Endothelial cell of umbilical vein (primary cell): ENCODE results near the gene WASF3. TPM values are rescaled to one million over a fixed set of nuclear protein-coding genes. Genes with fewer than 3 reads are reported as not detected.

Experiments used
- BruUV-seq: library from RNA; stranded (reverse); fragments of 400-500 nt; replicated peaks from 2 replicates; lab custom pipeline; 2021; lab: Mats Ljungman, UMichigan
- CTCF ChIA-PET: fragments of 300-600, 350-600 bp; sonication (Branson Sonifier 250); formaldehyde crosslinking; loops from one replicate; lab custom pipeline; 2021; ENCODE audit warnings: antibody characterized with exemption, inconsistent platforms; lab: Charles Lee
- POLR2A ChIA-PET: fragments of 300-600, 350-600 bp; sonication (Branson Sonifier 250); formaldehyde crosslinking; loops from one replicate; lab custom pipeline; 2021; ENCODE audit warnings: antibody characterized with exemption, inconsistent platforms; lab: Charles Lee
- DNase-seq: peaks from one replicate; pipeline ENCODE4 v3.0.0-alpha.2; 2011; ENCODE audit warnings: low read depth, low spot score
- FAIRE-seq: peaks from 2 replicates; lab custom pipeline; 2011; peaks lifted over from hg19 to GRCh38; lab: Jason Lieb, UNC
- H2AFZ ChIP-seq: 2 replicates; pipeline ENCODE4 v1.6.0; 2012; ENCODE audit warnings: low read depth, low read length, control low read depth, inconsistent platforms
- H3K27ac ChIP-seq: 2 replicates; pipeline ENCODE4 v1.5.1; 2011; ENCODE audit warnings: low read depth, mild to moderate bottlenecking, control low read depth, low read length, moderate library complexity; ENCODE audit not compliant: insufficient read depth
- H3K27me3 ChIP-seq, 2 experiments: 2 replicates each; pipeline versions ENCODE4 v1.6.0 to v1.6.1; 2011; ENCODE audit warnings: low read length in 2 of 2, mixed read lengths in 1 of 2; ENCODE audit not compliant: control insufficient read depth in 2 of 2, insufficient read depth in 2 of 2
- H3K36me3 ChIP-seq, 2 experiments: 2 replicates in 1 of 2; 3 replicates in 1 of 2; pipeline ENCODE4 v1.5.1; 2011; ENCODE audit warnings: low read length in 2 of 2, mild to moderate bottlenecking in 1 of 2, moderate library complexity in 1 of 2; ENCODE audit not compliant: control insufficient read depth in 2 of 2, insufficient read depth in 2 of 2; ENCODE audit errors: extremely low read depth in 1 of 2
- H3K4me1 ChIP-seq: 3 replicates; pipeline ENCODE4 v1.5.1; 2011; ENCODE audit warnings: mild to moderate bottlenecking, low read length; ENCODE audit not compliant: control insufficient read depth, insufficient read depth; ENCODE audit errors: extremely low read depth
- H3K4me2 ChIP-seq: 2 replicates; pipeline ENCODE4 v1.6.1; 2011; ENCODE audit warnings: low read length, control low read depth, mixed read lengths; ENCODE audit not compliant: insufficient read depth
- H3K4me3 ChIP-seq, 3 experiments: fragments of 200-600 bp in 1 of 3; sonication (generic), shearing (Covaris generic) in 1 of 3; replicated peaks in 1 of 3; 2 replicates each; pipeline ENCODE4 v1.5.1; 2011 to 2016; ENCODE audit warnings: control low read depth in 3 of 3, low read length in 3 of 3, mild to moderate bottlenecking in 2 of 3, inconsistent platforms in 1 of 3, low read depth in 1 of 3, moderate library complexity in 1 of 3; ENCODE audit not compliant: insufficient read depth in 1 of 3
- H3K79me2 ChIP-seq: 2 replicates; pipeline ENCODE4 v1.6.0; 2012; ENCODE audit warnings: low read length, inconsistent platforms; ENCODE audit not compliant: control insufficient read depth, insufficient read depth
- H3K9ac ChIP-seq: replicated peaks from 2 replicates; pipeline ENCODE3; 2011; ENCODE audit warnings: low read length, control low read depth; ENCODE audit not compliant: insufficient read depth; ENCODE audit errors: extremely low read depth
- H3K9me1 ChIP-seq: replicated peaks from 3 replicates; pipeline ENCODE4 v1.6.0; 2011; ENCODE audit warnings: mild to moderate bottlenecking, low read length; ENCODE audit not compliant: control insufficient read depth, insufficient read depth; ENCODE audit errors: extremely low read depth
- H3K9me3 ChIP-seq: replicated peaks from 2 replicates; pipeline ENCODE4 v1.5.1; 2012; ENCODE audit warnings: low read length, inconsistent platforms; ENCODE audit not compliant: control insufficient read depth, insufficient read depth
- H4K20me1 ChIP-seq: replicated peaks from 2 replicates; pipeline ENCODE3; 2011; ENCODE audit warnings: mild to moderate bottlenecking, low read length; ENCODE audit not compliant: control insufficient read depth, insufficient read depth; ENCODE audit errors: extremely low read depth
- EZH2 ChIP-seq: IDR thresholded peaks from 2 replicates; pipeline ENCODE4 v1.6.1; 2012; ENCODE audit warnings: borderline replicate concordance, low read depth, mild to moderate bottlenecking, moderate library complexity, low read length, inconsistent platforms; ENCODE audit not compliant: severe bottlenecking
- FOS ChIP-seq: IDR thresholded peaks from 2 replicates; pipeline ENCODE4 v1.6.1; 2011; ENCODE audit warnings: mild to moderate bottlenecking, low read length, moderate library complexity, borderline replicate concordance; ENCODE audit not compliant: insufficient read depth
- GATA2 ChIP-seq: IDR thresholded peaks from 2 replicates; pipeline ENCODE4 v1.7.0; 2011; ENCODE audit warnings: low read depth, mild to moderate bottlenecking, moderate library complexity, mixed read lengths, low read length; ENCODE audit not compliant: insufficient read length, insufficient read depth
- JUN ChIP-seq: IDR thresholded peaks from 2 replicates; pipeline ENCODE4 v1.6.1; 2011; ENCODE audit warnings: borderline replicate concordance, low read depth; ENCODE audit not compliant: insufficient read length, insufficient read depth
- MYC ChIP-seq: IDR thresholded peaks from one replicate; pipeline ENCODE4 v1.6.1; 2011; ENCODE audit warnings: mild to moderate bottlenecking, low read depth, low read length
- POLR2A ChIP-seq: IDR thresholded peaks from 2 replicates; pipeline ENCODE4 v1.6.1; 2012; ENCODE audit warnings: low read depth, mild to moderate bottlenecking, control low read depth, low read length
- POLR2AphosphoS5 ChIP-seq: IDR thresholded peaks from 2 replicates; pipeline ENCODE4 v1.6.1; 2012; ENCODE audit warnings: low read depth, mild to moderate bottlenecking, control low read depth, low read length, moderate library complexity; ENCODE audit not compliant: insufficient read depth
- dilution Hi-C: fragments of 300-500 bp; cut with MboI; formaldehyde crosslinking; loops from one replicate; pipeline ENCODE4 v1.15.0; 2019; ENCODE audit warnings: low sequenced_read_pairs; ENCODE audit not compliant: extremely low pct_ligation_motif_present
- intact Hi-C: fragments of 100-400 bp; cut with micrococcal nuclease; formaldehyde crosslinking; loops from one replicate; pipeline ENCODE4 v1.10.0; 2022
- polyA plus RNA-seq, 4 experiments: library from polyadenylated mRNA; depleted of rRNA in 3 of 4; stranded (reverse) in 3 of 4; unstranded in 1 of 4; fragments of >200 nt; gene quantifications; 2 replicates each; pipeline versions ENCODE4 v1.2.1 to v1.2.3, GENCODE V29; 2011 to 2012; ENCODE audit warnings: missing spikeins in 1 of 4
- total RNA-seq: library from RNA; stranded (reverse); gene quantifications from 2 replicates; pipeline ENCODE4 v1.2.3, GENCODE V29; 2021
- TF ChIP-seq, protein P1 (sequence below), 2 donors: IDR thresholded peaks; 1 replicate in 1 of 2; 2 replicates in 1 of 2; pipeline ENCODE4 v1.5.1; 2011; ENCODE audit warnings: low read length in 2 of 2, mild to moderate bottlenecking in 2 of 2, moderate library complexity in 2 of 2, control low read depth in 1 of 2, inconsistent platforms in 1 of 2, low read depth in 1 of 2; ENCODE audit not compliant: insufficient read depth in 1 of 2; ENCODE audit errors: extremely low read depth in 1 of 2
- TF ChIP-seq, protein P2 (sequence below): IDR thresholded peaks from 2 replicates; pipeline ENCODE4 v1.6.1; 2011; ENCODE audit not compliant: insufficient read depth, insufficient read length

WASF3 gene
- total and polyA plus RNA-seq, 2 donors (not counting 3 experiments of a cell fraction or from before 2014, with no cell fraction given): 18.5 to 32.4 TPM

DNA sequence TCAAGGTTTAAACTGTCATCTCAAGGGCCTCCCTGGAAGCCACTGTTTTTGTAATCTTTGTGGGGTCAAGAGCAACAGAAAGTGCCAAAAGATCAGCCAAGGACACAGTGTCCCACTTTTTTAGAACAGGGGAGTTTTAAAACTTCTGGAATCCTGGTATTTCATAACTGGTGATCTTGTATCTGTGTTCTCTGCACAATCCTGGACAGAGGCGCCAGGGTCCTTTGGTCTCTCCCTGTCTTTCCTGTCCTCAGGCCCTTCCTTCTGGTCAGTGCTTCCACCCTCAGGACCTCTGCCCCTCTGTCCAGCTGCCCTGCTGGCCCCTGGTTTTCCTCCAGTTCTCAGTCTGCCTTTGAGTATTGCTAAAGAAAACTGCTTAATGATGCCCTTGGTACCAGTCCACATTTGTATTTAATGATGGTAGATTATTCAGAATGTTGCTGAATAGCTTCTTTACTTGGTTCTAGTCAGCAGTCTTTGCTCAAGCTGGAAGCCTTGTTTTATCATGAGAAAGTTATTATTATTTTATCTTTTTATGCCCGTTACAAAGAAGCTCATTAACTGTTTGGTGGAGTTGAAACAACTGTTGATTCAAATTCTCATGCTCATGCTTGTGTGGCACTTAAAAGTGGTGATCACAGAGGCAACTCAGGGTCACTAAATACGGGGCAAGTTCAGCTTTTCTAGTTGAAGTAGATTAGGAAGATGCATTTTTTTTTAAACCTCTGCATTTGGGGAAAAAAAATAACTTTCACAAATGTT is 47.5 kb downstream of the WASF3 start:
- H3K36me3 ChIP-seq: no peaks in the 10 kb centered on the region
- no peak overlapping the region for H3K9ac ChIP-seq
- peaks cover 12% of the 10 kb centered on the region for H3K4me1 ChIP-seq
- no peaks in the 10 kb centered on the region for H3K27me3 ChIP-seq
- intact Hi-C loops: loop anchor here (5.0 kb wide), 1 partner anchor 108 kb away; no protein-coding TSS in a partner anchor
- H3K9me1 ChIP-seq: no peaks in the 10 kb centered on the region
- H3K27ac ChIP-seq: no peak overlapping the region
- ChIA-PET CTCF (interaction anchor here (0.9 to 1.8 kb wide), 9 partner anchors 9 to 420 kb away, joined by 3 to 10 read pairs (median 5); no protein-coding TSS in a partner anchor), POLR2A (no interaction called here)
- peaks cover 3% of the 10 kb centered on the region for H4K20me1 ChIP-seq
- no peak for FAIRE-seq
- no peak for DNase-seq
- BruUV-seq: no TSS peak
- no peak for TF ChIP-seq FOS
- TF ChIP-seq MYC: no peak
- TF ChIP-seq POLR2A: no peak
- TF ChIP-seq, protein P1, sequence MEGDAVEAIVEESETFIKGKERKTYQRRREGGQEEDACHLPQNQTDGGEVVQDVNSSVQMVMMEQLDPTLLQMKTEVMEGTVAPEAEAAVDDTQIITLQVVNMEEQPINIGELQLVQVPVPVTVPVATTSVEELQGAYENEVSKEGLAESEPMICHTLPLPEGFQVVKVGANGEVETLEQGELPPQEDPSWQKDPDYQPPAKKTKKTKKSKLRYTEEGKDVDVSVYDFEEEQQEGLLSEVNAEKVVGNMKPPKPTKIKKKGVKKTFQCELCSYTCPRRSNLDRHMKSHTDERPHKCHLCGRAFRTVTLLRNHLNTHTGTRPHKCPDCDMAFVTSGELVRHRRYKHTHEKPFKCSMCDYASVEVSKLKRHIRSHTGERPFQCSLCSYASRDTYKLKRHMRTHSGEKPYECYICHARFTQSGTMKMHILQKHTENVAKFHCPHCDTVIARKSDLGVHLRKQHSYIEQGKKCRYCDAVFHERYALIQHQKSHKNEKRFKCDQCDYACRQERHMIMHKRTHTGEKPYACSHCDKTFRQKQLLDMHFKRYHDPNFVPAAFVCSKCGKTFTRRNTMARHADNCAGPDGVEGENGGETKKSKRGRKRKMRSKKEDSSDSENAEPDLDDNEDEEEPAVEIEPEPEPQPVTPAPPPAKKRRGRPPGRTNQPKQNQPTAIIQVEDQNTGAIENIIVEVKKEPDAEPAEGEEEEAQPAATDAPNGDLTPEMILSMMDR (IDR thresholded peaks at IDR 0.05; ENCODE audit: extremely low read depth in 1 of 2, insufficient read depth in 1 of 2, low read depth in 1 of 2, low read length in 2 of 2): no peak
- TF ChIP-seq POLR2AphosphoS5: no peak
- no peak for TF ChIP-seq EZH2
- no peak for TF ChIP-seq GATA2
- no peak for TF ChIP-seq JUN
- TF ChIP-seq, protein P2, sequence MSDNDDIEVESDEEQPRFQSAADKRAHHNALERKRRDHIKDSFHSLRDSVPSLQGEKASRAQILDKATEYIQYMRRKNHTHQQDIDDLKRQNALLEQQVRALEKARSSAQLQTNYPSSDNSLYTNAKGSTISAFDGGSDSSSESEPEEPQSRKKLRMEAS: no peak
- peaks cover 70% of the 10 kb centered on the region for H3K79me2 ChIP-seq
- H2AFZ ChIP-seq: no peak overlapping the region
- H3K4me2 ChIP-seq: no peak overlapping the region
- dilution Hi-C loops: no loop called here
- H3K4me3 ChIP-seq: no peak overlapping the region
- H3K9me3 ChIP-seq: no peaks in the 10 kb centered on the region
